Measurements from ENCODE around the gene CCDC177. TPM values are rescaled to one million over a fixed set of nuclear protein-coding genes. Genes with fewer than 3 reads are reported as not detected.

CCDC177 gene
- polyA plus RNA-seq, 3 donors, result not detected

GRCh38 chr14:69610020-69610873 lies 35.6 kb upstream of the CCDC177 start:
- H3K79me2 ChIP-seq (ENCODE audit: insufficient read depth, low read length), result peaks cover 32% of the 10 kb centered on the region
- peak overlapping the region; percentile 71 for H3K4me2 ChIP-seq (replicated peaks; ENCODE audit: extremely low read depth, low read length, poor library complexity, severe bottlenecking)
- H3K27ac ChIP-seq (ENCODE audit: low read depth in 1 of 2, low read length in 2 of 2), result peak overlapping the region; percentile 5 to 79
- H3K27me3 ChIP-seq (ENCODE audit: control insufficient read depth in 2 of 2, insufficient read depth in 2 of 2, low read length in 2 of 2), result no peaks in the 10 kb centered on the region
- H3K36me3 ChIP-seq (replicated peaks in 1 of 2; ENCODE audit: control insufficient read depth in 1 of 2, insufficient read depth in 2 of 2, low read length in 2 of 2), result no peaks in the 10 kb centered on the region
- H4K20me1 ChIP-seq (ENCODE audit: insufficient read depth, low read length), result peaks cover 29% of the 10 kb centered on the region
- TF ChIP-seq CTCF (IDR thresholded peaks at IDR 0.05), result no peak
- Mint-ChIP-seq H3K4me3 (peak overlapping the region in 1 of 2 donors; percentile 66), H3K27ac (peak overlapping the region in 5 of 7 donors; percentile 15 to 77 (median 74)), H3K4me1 (peaks cover 52% of the 10 kb centered on the region), H3K36me3 (peaks cover 4 to 9% of the 10 kb centered on the region in 2 donors), H3K9me3 (no peaks in the 10 kb centered on the region), H3K27me3 (ENCODE audit: low read depth in 3 of 3) (peaks cover 0 to 2% (median 0%) of the 10 kb centered on the region in 3 donors)
- peak overlapping the region; percentile 75 for H2AFZ ChIP-seq (ENCODE audit: insufficient read depth, low read depth, low read length, poor library complexity, severe bottlenecking)
- H3K4me1 ChIP-seq (ENCODE audit: control insufficient read depth in 1 of 2, insufficient read depth in 2 of 2, low read length in 2 of 2), result peaks cover 44 to 47% of the 10 kb centered on the region in 2 donors
- H3K9me3 ChIP-seq (replicated peaks in 1 of 2; ENCODE audit: control insufficient read depth in 1 of 2, insufficient read depth in 1 of 2, low read length in 2 of 2), result no peaks in the 10 kb centered on the region
- no peak for DNase-seq
- intact Hi-C loops (cut with micrococcal nuclease), result no loop called here
- H3K4me3 ChIP-seq (replicated peaks in 1 of 3; ENCODE audit: low read depth in 2 of 3, low read length in 3 of 3), result peak overlapping the region in 1 of 3 experiments; percentile 71
- peak overlapping the region; percentile 51 for H3K9ac ChIP-seq (ENCODE audit: insufficient read depth, low read length, poor library complexity, severe bottlenecking)
- WGBS (ENCODE audit: insufficient coverage), result 67% methylated on average over 2 of the region's 8 CpGs

- intact Hi-C loops (cut with micrococcal nuclease), result no loop called here
- Mint-ChIP-seq H3K9me3 (no peaks in the 10 kb centered on the region), H3K27me3 (ENCODE audit: low read depth in 3 of 3) (peaks cover 0 to 4% (median 2%) of the 10 kb centered on the region in 3 donors), H3K4me3 (no peak overlapping the region), H3K27ac (peak overlapping the region in 2 of 7 donors; percentile 5 to 31), H3K36me3 (no peaks in the 10 kb centered on the region), H3K4me1 (peaks cover 22% of the 10 kb centered on the region)
- TF ChIP-seq CTCF (IDR thresholded peaks at IDR 0.05), result no peak
- no peak overlapping the region for H2AFZ ChIP-seq (ENCODE audit: insufficient read depth, low read depth, low read length, poor library complexity, severe bottlenecking)
- H3K36me3 ChIP-seq (replicated peaks in 1 of 2; ENCODE audit: control insufficient read depth in 1 of 2, insufficient read depth in 2 of 2, low read length in 2 of 2), result no peaks in the 10 kb centered on the region
- H3K4me1 ChIP-seq (ENCODE audit: control insufficient read depth in 1 of 2, insufficient read depth in 2 of 2, low read length in 2 of 2), result peaks cover 13 to 15% of the 10 kb centered on the region in 2 donors
- no peak overlapping the region for H3K4me2 ChIP-seq (replicated peaks; ENCODE audit: extremely low read depth, low read length, poor library complexity, severe bottlenecking)
- no peak overlapping the region for H3K9ac ChIP-seq (ENCODE audit: insufficient read depth, low read length, poor library complexity, severe bottlenecking)
- peak in 1 of 3 donors; percentile 43 for DNase-seq
- no peaks in the 10 kb centered on the region for H4K20me1 ChIP-seq (ENCODE audit: insufficient read depth, low read length)
- H3K79me2 ChIP-seq (ENCODE audit: insufficient read depth, low read length), result no peaks in the 10 kb centered on the region
- WGBS (ENCODE audit: insufficient coverage), result no CpG with 5 or more reads among the region's 5 CpGs
- H3K4me3 ChIP-seq (replicated peaks in 1 of 3; ENCODE audit: low read depth in 2 of 3, low read length in 3 of 3), result no peak overlapping the region
- H3K27ac ChIP-seq (ENCODE audit: low read depth in 1 of 2, low read length in 2 of 2), result peak overlapping the region in 1 of 2 donors; percentile 6
- no peaks in the 10 kb centered on the region for H3K9me3 ChIP-seq (replicated peaks in 1 of 2; ENCODE audit: control insufficient read depth in 1 of 2, insufficient read depth in 1 of 2, low read length in 2 of 2)
- H3K27me3 ChIP-seq (ENCODE audit: control insufficient read depth in 2 of 2, insufficient read depth in 2 of 2, low read length in 2 of 2), result no peaks in the 10 kb centered on the region
Measured at GRCh38 chr14:69606258-69607184, 31.9 kb upstream of the CCDC177 start.
